GM12873 (cell line): ENCODE measurements around the gene PRPSAP1.

ENCODE experiments used
- CTCF ChIP-seq: IDR thresholded peaks from 2 replicates; pipeline ENCODE4 v1.5.1; 2012; ENCODE audit warnings: low read depth, mild to moderate bottlenecking, moderate library complexity, low read length, control low read depth; ENCODE audit not compliant: insufficient read depth; ENCODE audit errors: missing control alignments

PRPSAP1 gene

GRCh38 chr17:76379646-76380376, 26.1 kb upstream of the PRPSAP1 start:
- no peak for TF ChIP-seq CTCF

- no peak for TF ChIP-seq CTCF
Observed at GRCh38 chr17:76379275-76379641, 25.5 kb upstream of the PRPSAP1 start.

- no peak for TF ChIP-seq CTCF
Observed at GRCh38 chr17:76378548-76379274, 25.0 kb upstream of the PRPSAP1 start.

- TF ChIP-seq CTCF, result no peak
Observed at GRCh38 chr17:76376318-76377133, 22.8 kb upstream of the PRPSAP1 start.

GRCh38 chr17:76371656-76372628, 18.2 kb upstream of the PRPSAP1 start:
- TF ChIP-seq CTCF, result no peak

GRCh38 chr17:76370261-76370993, 16.7 kb upstream of the PRPSAP1 start:
- TF ChIP-seq CTCF, result peak; percentile 15
